Lower lobe of right lung (tissue), 2 donors: ENCODE measurements around the gene WNT11. TPM values are rescaled to one million over a fixed set of nuclear protein-coding genes. Genes with fewer than 3 reads are reported as not detected.

Experiments used
- ATAC-seq, 2 donors: fragments of 200-7000 bp; cut with Tn5 transposase; one replicate each; pipeline ENCODE4 v1.9.1; 2020 to 2022; ENCODE audit warnings: mild to moderate bottlenecking in 2 of 2, moderate library complexity in 2 of 2
- DNase-seq: peaks from one replicate; pipeline ENCODE4 v3.0.0-alpha.2; 2020
- H3K27ac ChIP-seq: fragments of 200-600 bp; one replicate; pipeline ENCODE4 v1.8.0; 2022
- H3K27me3 ChIP-seq: fragments of 200-600 bp; one replicate; pipeline ENCODE4 v1.8.0; 2022; ENCODE audit warnings: low read depth
- H3K36me3 ChIP-seq: fragments of 200-600 bp; one replicate; pipeline ENCODE4 v1.8.0; 2022; ENCODE audit warnings: mild to moderate bottlenecking
- H3K4me1 ChIP-seq: fragments of 200-600 bp; one replicate; pipeline ENCODE4 v1.8.0; 2022
- H3K4me3 ChIP-seq: fragments of 200-600 bp; one replicate; pipeline ENCODE4 v1.8.0; 2022; ENCODE audit warnings: mild to moderate bottlenecking
- H3K9me3 ChIP-seq: fragments of 200-600 bp; one replicate; pipeline ENCODE4 v1.8.0; 2022
- intact Hi-C: fragments of 100-400 bp; cut with DNase I; formaldehyde crosslinking; loops from one replicate; pipeline ENCODE4 v1.11.0; 2022
- total RNA-seq: library from RNA; stranded (reverse); fragmentation: NEBNext Ultra II Directional; extraction: Animal tissue kit (Norgen Biotek cat#: 25700); gene quantifications from one replicate; pipeline ENCODE4 v1.2.1, GENCODE V29; 2021
- TF ChIP-seq, protein P1 (sequence below): fragments of 200-600 bp; IDR thresholded peaks from one replicate; pipeline ENCODE4 v1.8.0; 2022; ENCODE audit warnings: antibody characterized with exemption, mild to moderate bottlenecking
- donor health status: DM: no; HTN: yes; CAD: no; lungs with severe emphysema.

The WNT11 gene
- total RNA-seq, 1 donor from 2014 or later, result 9.2 TPM

- Histone ChIP-seq H3K27me3 (no peaks in the 10 kb centered on the region), H3K4me1 (no peaks in the 10 kb centered on the region), H3K27ac (no peak overlapping the region), H3K36me3 (no peaks in the 10 kb centered on the region), H3K9me3 (no peaks in the 10 kb centered on the region), H3K4me3 (no peak overlapping the region)
- no peak for ATAC-seq
- TF ChIP-seq, protein P1, sequence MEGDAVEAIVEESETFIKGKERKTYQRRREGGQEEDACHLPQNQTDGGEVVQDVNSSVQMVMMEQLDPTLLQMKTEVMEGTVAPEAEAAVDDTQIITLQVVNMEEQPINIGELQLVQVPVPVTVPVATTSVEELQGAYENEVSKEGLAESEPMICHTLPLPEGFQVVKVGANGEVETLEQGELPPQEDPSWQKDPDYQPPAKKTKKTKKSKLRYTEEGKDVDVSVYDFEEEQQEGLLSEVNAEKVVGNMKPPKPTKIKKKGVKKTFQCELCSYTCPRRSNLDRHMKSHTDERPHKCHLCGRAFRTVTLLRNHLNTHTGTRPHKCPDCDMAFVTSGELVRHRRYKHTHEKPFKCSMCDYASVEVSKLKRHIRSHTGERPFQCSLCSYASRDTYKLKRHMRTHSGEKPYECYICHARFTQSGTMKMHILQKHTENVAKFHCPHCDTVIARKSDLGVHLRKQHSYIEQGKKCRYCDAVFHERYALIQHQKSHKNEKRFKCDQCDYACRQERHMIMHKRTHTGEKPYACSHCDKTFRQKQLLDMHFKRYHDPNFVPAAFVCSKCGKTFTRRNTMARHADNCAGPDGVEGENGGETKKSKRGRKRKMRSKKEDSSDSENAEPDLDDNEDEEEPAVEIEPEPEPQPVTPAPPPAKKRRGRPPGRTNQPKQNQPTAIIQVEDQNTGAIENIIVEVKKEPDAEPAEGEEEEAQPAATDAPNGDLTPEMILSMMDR, result no peak
- intact Hi-C loops, result no loop called here
- DNase-seq, result no peak
Measured at GRCh38 chr11:76197941-76198640, 8.2 kb downstream of the WNT11 start.

DNA sequence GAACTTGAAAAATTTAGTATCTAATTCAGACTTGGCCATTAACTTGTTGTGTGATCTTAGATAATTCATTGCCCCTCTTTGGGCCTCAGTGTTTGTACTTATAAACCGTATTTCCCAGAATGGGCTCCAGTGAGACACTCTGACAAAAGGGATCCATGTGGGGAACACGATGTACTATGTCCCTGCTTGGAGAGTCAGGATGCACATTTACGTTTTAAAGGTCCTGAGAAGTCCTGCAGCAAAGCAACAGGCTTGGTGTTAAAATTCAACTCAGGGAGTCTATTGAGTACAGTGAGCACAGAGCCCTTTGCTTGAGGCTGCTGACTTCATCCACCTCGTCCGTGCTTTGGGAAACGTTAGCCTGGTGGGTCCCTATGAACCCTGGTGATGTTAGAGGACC lies 9.0 kb downstream of the WNT11 start:
- no peak for DNase-seq
- intact Hi-C loops, result no loop called here
- no peaks in the 10 kb centered on the region for H3K36me3 ChIP-seq
- no peaks in the 10 kb centered on the region for H3K9me3 ChIP-seq
- no peak overlapping the region for H3K4me3 ChIP-seq
- TF ChIP-seq, protein P1, result no peak
- H3K4me1 ChIP-seq, result no peaks in the 10 kb centered on the region
- no peak for ATAC-seq
- no peak overlapping the region for H3K27ac ChIP-seq
- no peaks in the 10 kb centered on the region for H3K27me3 ChIP-seq

DNA sequence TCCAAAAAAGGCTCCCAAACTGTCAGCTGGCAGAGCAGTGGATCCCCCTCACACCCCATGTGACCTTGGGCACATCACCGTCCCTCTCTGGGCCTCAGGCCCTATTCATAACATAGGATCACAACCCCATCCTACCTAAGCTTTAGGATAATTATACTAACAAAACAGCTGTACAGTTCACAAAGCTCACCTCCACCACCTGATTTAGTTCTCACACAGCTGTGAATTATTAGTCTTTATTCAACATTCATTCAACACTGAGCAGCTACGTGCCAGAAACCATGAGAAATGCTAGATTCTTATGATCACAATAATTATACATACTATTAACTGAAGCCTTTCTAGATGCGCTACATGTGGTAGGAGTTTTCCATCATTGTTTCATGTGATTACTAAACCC lies 9.5 kb downstream of the WNT11 start:
- TF ChIP-seq, protein P1, result no peak
- Histone ChIP-seq H3K27me3 (no peaks in the 10 kb centered on the region), H3K36me3 (no peaks in the 10 kb centered on the region), H3K4me1 (no peaks in the 10 kb centered on the region), H3K9me3 (no peaks in the 10 kb centered on the region), H3K4me3 (no peak overlapping the region), H3K27ac (no peak overlapping the region)
- intact Hi-C loops, result no loop called here
- DNase-seq, result no peak
- no peak for ATAC-seq

DNA sequence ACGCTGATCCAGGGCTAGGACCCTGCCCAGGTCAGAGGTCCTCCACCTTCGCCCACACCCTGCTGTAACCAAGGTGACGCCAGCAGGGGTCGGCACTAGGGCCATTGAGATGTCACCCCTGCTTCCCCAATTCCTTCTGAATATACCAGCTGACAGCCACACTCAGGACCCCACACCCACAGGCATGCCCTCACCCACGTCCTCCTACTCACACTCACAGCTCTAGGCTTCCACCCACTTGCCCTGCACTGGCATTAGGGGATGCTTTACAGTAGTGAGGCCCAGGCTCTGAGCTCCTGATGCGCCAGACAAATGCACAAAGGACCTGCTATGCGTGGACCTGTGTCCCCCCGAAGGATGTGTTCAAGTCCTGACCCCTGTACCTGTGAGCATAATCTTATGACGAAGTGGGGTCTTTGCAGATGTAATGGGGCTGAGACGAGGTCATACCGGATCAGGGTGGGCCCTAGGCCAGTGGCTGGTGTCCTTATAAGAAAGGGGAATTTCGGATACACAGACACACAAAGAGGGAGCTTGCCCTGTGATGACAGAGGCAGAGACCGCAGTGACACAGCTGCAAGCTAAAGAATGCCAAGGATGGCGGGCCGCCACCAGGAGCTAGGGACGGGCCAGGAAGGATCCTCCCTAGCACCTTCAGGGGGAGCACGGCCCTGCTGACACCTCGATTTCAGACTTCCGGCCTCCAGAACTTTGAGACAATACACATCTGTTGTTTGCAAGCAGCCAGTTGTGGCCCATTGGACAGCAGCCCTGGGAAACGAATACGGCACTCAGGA lies 11.2 kb downstream of the WNT11 start:
- Histone ChIP-seq H3K27ac (no peak overlapping the region), H3K27me3 (no peaks in the 10 kb centered on the region), H3K36me3 (no peaks in the 10 kb centered on the region), H3K4me3 (no peak overlapping the region), H3K4me1 (no peaks in the 10 kb centered on the region), H3K9me3 (no peaks in the 10 kb centered on the region)
- TF ChIP-seq, protein P1, result no peak
- intact Hi-C loops, result no loop called here
- no peak for ATAC-seq
- no peak for DNase-seq

DNA sequence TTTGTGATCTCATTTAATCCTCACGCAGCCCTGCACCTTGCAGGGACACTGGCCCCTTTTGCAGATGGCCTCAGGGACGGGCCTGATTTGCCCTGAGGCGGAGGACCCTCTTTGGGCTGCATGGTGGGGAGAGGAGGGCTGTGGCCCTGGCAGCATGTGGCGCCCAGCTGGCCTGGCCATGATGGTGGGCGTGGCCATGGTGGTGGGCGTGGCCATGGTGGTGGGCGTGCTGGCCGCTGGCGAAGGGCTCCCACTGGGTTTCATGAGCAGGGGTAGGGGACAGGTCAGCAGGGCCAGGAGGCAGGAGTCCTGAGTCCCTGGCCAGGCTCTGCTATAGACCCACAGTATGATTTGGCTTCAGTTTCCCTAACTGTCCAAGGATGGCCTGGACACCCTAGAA lies 13.1 kb downstream of the WNT11 start:
- no peaks in the 10 kb centered on the region for H3K27me3 ChIP-seq
- H3K27ac ChIP-seq, result no peak overlapping the region
- no peak for DNase-seq
- peak in 1 of 2 donors; percentile 17 for ATAC-seq
- intact Hi-C loops, result no loop called here
- no peaks in the 10 kb centered on the region for H3K36me3 ChIP-seq
- TF ChIP-seq, protein P1, result no peak
- no peaks in the 10 kb centered on the region for H3K4me1 ChIP-seq
- H3K9me3 ChIP-seq, result no peaks in the 10 kb centered on the region
- no peak overlapping the region for H3K4me3 ChIP-seq
